Measurements from ENCODE around the gene CRYBG1.
"Not testable (repeated sequence)": the region's sequence is repeated elsewhere in the genome, so short reads cannot be mapped to it uniquely, and the experiment has no call there.

DNA sequence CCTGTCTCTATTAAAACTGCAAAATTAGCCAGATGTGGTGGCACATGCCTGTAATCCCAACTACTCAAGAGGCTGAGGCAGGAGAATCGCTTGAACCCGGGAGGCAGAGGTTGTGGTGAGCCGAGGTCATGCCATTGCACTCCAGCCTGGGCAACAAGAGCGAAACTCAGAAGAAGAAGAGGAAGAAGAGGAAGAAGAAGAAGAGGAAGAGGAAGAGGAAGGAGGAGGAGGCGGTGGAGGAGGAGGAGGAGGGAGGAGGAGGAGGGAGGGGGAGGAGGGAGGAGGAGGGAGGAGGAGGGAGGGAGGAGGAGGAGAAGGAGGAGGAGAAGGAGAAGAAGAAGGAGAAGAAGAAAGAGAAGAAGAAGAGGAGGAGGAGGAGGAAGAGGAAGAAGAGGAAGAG is 228.4 kb downstream of the CRYBG1 start:
- TF ChIP-seq NFE2L2, POLR2A, MAFK (IDR thresholded peaks at IDR 0.05; ENCODE audit: low read depth, low read length): not testable (repeated sequence)
- TF ChIP-seq, protein P1, sequence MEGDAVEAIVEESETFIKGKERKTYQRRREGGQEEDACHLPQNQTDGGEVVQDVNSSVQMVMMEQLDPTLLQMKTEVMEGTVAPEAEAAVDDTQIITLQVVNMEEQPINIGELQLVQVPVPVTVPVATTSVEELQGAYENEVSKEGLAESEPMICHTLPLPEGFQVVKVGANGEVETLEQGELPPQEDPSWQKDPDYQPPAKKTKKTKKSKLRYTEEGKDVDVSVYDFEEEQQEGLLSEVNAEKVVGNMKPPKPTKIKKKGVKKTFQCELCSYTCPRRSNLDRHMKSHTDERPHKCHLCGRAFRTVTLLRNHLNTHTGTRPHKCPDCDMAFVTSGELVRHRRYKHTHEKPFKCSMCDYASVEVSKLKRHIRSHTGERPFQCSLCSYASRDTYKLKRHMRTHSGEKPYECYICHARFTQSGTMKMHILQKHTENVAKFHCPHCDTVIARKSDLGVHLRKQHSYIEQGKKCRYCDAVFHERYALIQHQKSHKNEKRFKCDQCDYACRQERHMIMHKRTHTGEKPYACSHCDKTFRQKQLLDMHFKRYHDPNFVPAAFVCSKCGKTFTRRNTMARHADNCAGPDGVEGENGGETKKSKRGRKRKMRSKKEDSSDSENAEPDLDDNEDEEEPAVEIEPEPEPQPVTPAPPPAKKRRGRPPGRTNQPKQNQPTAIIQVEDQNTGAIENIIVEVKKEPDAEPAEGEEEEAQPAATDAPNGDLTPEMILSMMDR (conservative IDR thresholded peaks at IDR 0.05; ENCODE audit: low read depth, low read length): not testable (repeated sequence)

Data from IMR-90 (cell line).